GM12878 (cell line): Measurements from ENCODE around the gene PHETA2. TPM values are rescaled to one million over a fixed set of nuclear protein-coding genes. Genes with fewer than 3 reads are reported as not detected.

Experiments used
- ATAC-seq: fragments of 200-7000 bp; cut with Tn5 transposase; 3 replicates; pipeline ENCODE4 v1.9.1; 2020; ENCODE audit warnings: mild to moderate bottlenecking, moderate library complexity
- BruUV-seq: library from RNA; stranded (reverse); fragments of 400-500 nt; replicated peaks from 2 replicates; lab custom pipeline; 2021; lab: Mats Ljungman, UMichigan
- CTCF ChIA-PET: fragments of 300-600 bp; sonication (Branson Sonifier 250); formaldehyde crosslinking; extraction: SDS; loops from one replicate; lab custom pipeline; 2021; ENCODE audit warnings: inconsistent platforms; lab: Yijun Ruan, JAX
- POLR2A ChIA-PET: fragments of 350-600 bp; formaldehyde crosslinking; extraction: SDS; loops from one replicate; lab custom pipeline; 2021; ENCODE audit warnings: inconsistent platforms; lab: Charles Lee
- RAD21 ChIA-PET: fragments of 300-600 bp; sonication (Branson Sonifier 250); formaldehyde crosslinking; loops from one replicate; lab custom pipeline; 2023; ENCODE audit warnings: antibody characterized with exemption; ENCODE audit not compliant: unreplicated experiment; lab: Charles Lee
- SMC1A ChIA-PET: fragments of 300-600 bp; sonication (Branson Sonifier 250); formaldehyde crosslinking; loops from one replicate; lab custom pipeline; 2023; ENCODE audit not compliant: unreplicated experiment, uncharacterized antibody; lab: Charles Lee
- DNase-seq: peaks from one replicate; pipeline ENCODE4 v3.0.0-alpha.2; 2011; ENCODE audit warnings: low read depth, low spot score
- FAIRE-seq: peaks from 3 replicates; lab custom pipeline; 2011; peaks lifted over from hg19 to GRCh38; lab: Jason Lieb, UNC
- H2AFZ ChIP-seq: 2 replicates; pipeline ENCODE4 v1.6.0; 2011; ENCODE audit warnings: low read depth, low read length, control low read depth; ENCODE audit not compliant: control insufficient read depth
- H3K27ac ChIP-seq: 2 replicates; pipeline ENCODE4 v1.5.1; 2011; ENCODE audit warnings: control low read depth; ENCODE audit not compliant: control insufficient read depth, insufficient read depth
- H3K27me3 ChIP-seq, 2 experiments: replicated peaks in 1 of 2; 2 replicates each; pipeline versions ENCODE4 v1.6.0 to v1.6.1; 2011; ENCODE audit warnings: low read length in 1 of 2; ENCODE audit not compliant: control insufficient read depth in 2 of 2, insufficient read depth in 2 of 2
- H3K36me3 ChIP-seq, 2 experiments: 2 replicates each; pipeline ENCODE4 v1.5.1; 2011; ENCODE audit warnings: low read length in 1 of 2; ENCODE audit not compliant: control insufficient read depth in 2 of 2, insufficient read depth in 2 of 2
- H3K4me1 ChIP-seq: 2 replicates; pipeline ENCODE4 v1.6.1; 2011; ENCODE audit warnings: mild to moderate bottlenecking, low read length, moderate library complexity, mixed read lengths; ENCODE audit not compliant: control insufficient read depth, insufficient read depth
- H3K4me2 ChIP-seq: 2 replicates; pipeline ENCODE4 v1.6.0; 2011; ENCODE audit warnings: control low read depth; ENCODE audit not compliant: control insufficient read depth, insufficient read depth
- H3K4me3 ChIP-seq: fragments of 200-600 bp; sonication (generic); 2 replicates; pipeline ENCODE4 v1.5.1; 2016
- H3K79me2 ChIP-seq: 2 replicates; pipeline ENCODE4 v1.6.0; 2011; ENCODE audit warnings: low read length; ENCODE audit not compliant: control insufficient read depth, insufficient read depth
- H3K9ac ChIP-seq: 2 replicates; pipeline ENCODE4 v1.8.0; 2011; ENCODE audit warnings: low read length, control low read depth, mixed read lengths; ENCODE audit not compliant: control insufficient read depth, insufficient read depth
- H3K9me3 ChIP-seq: replicated peaks from 3 replicates; pipeline ENCODE4 v1.5.1; 2011; ENCODE audit warnings: mild to moderate bottlenecking, low read length; ENCODE audit not compliant: control insufficient read depth, insufficient read depth
- H4K20me1 ChIP-seq: 2 replicates; pipeline ENCODE4 v1.6.0; 2011; ENCODE audit not compliant: control insufficient read depth, insufficient read depth
- ATF2 ChIP-seq: IDR thresholded peaks from 2 replicates; pipeline ENCODE4 v1.6.1; 2012; ENCODE audit warnings: low read length, inconsistent platforms
- CEBPB ChIP-seq, 2 experiments: fragments of 150-350 bp in 1 of 2; IDR thresholded peaks; 2 replicates each; pipeline ENCODE4 v1.6.1; 2012 to 2014; ENCODE audit warnings: low read depth in 2 of 2, low read length in 2 of 2, borderline replicate concordance in 1 of 2, inconsistent platforms in 1 of 2
- EZH2 ChIP-seq: IDR thresholded peaks from 2 replicates; pipeline ENCODE4 v1.6.1; 2012; ENCODE audit warnings: low read depth, mild to moderate bottlenecking, control low read depth, inconsistent platforms, low read length, borderline replicate concordance; ENCODE audit not compliant: control insufficient read depth
- GABPA ChIP-seq: IDR thresholded peaks from 2 replicates; pipeline ENCODE4 v1.6.1; 2014; ENCODE audit warnings: antibody characterized with exemption, low read depth, mild to moderate bottlenecking, inconsistent platforms
- NR2C2 ChIP-seq: IDR thresholded peaks from 2 replicates; pipeline ENCODE4 v1.6.1; 2011; ENCODE audit warnings: borderline replicate concordance, low read depth; ENCODE audit not compliant: control insufficient read depth, insufficient read length
- NR2F1 ChIP-seq: fragments of 450-650 bp; conservative IDR thresholded peaks from 2 replicates; pipeline ENCODE4 v1.6.1; 2017; ENCODE audit warnings: mild to moderate bottlenecking
- POLR2AphosphoS2 ChIP-seq: IDR thresholded peaks from 2 replicates; pipeline ENCODE4 v1.6.1; 2011; ENCODE audit warnings: low read depth, mild to moderate bottlenecking, low read length, improper control_type of control experiment, moderate library complexity
- RCOR1 ChIP-seq: conservative IDR thresholded peaks from 2 replicates; pipeline ENCODE4 v1.6.1; 2012; ENCODE audit warnings: low read depth, low read length, improper control_type of control experiment
- SMAD1 ChIP-seq: fragments of 450-650 bp; IDR thresholded peaks from 2 replicates; pipeline ENCODE4 v1.6.1; 2018; ENCODE audit warnings: mild to moderate bottlenecking, low read depth; ENCODE audit not compliant: partially characterized antibody
- SMARCA5 ChIP-seq: fragments of 450-650 bp; IDR thresholded peaks from 2 replicates; pipeline ENCODE4 v1.6.1; 2017; ENCODE audit warnings: mild to moderate bottlenecking
- SRF ChIP-seq, 2 experiments: IDR thresholded peaks; 2 replicates each; pipeline ENCODE4 v1.6.1; 2011; ENCODE audit warnings: low read depth in 2 of 2, low read length in 2 of 2, mild to moderate bottlenecking in 1 of 2, moderate library complexity in 1 of 2
- TAF1 ChIP-seq: IDR thresholded peaks from 2 replicates; pipeline ENCODE4 v1.6.1; 2011; ENCODE audit warnings: mild to moderate bottlenecking, low read depth, low read length, borderline replicate concordance
- TCF7 ChIP-seq: IDR thresholded peaks from 2 replicates; pipeline ENCODE4 v1.6.1; 2014; ENCODE audit warnings: antibody characterized with exemption, borderline replicate concordance
- YBX1 ChIP-seq: fragments of 450-650 bp; IDR thresholded peaks from 2 replicates; pipeline ENCODE4 v1.6.1; 2016; ENCODE audit warnings: antibody characterized with exemption
- ZNF384 ChIP-seq: IDR thresholded peaks from 2 replicates; pipeline ENCODE4 v1.6.1; 2012; ENCODE audit warnings: low read depth, mild to moderate bottlenecking, low read length, improper control_type of control experiment, borderline replicate concordance
- WGBS: methylation state at CpG from one replicate; pipeline ENCODE4 v1.1.6; 2016; ENCODE audit warnings: low lambda C conversion rate; ENCODE audit not compliant: insufficient replicate concordance, insufficient coverage; ENCODE audit errors: missing lambda C conversion rate; 5-methylcytosine and 5-hydroxymethylcytosine counted together
- in situ Hi-C: fragments of 300-500 bp; cut with MboI; formaldehyde crosslinking; loops from 9 replicates; pipeline ENCODE4 v1.14.3; 2018; ENCODE audit warnings: mixed read lengths
- intact Hi-C: fragments of 100-400 bp; cut with micrococcal nuclease; formaldehyde crosslinking; loops from one replicate; pipeline ENCODE4 v1.14.2; 2022; ENCODE audit not compliant: unreplicated experiment
- polyA plus RNA-seq, 11 experiments: library from polyadenylated mRNA; depleted of rRNA in 4 of 11; unstranded in 6 of 11; stranded (reverse) in 5 of 11; fragments of >200 nt; fragmentation: Nextera tagmentation in 4 of 11; fragmentation: Illumina TruSeq in 1 of 11; extraction: Ambion mirVana in 4 of 11; extraction: Trizol in 1 of 11; gene quantifications; 1 replicate in 1 of 11; 2 replicates in 10 of 11; pipeline versions ENCODE4 v1.2.1 to v1.2.3, GENCODE V29; 2011 to 2016; ENCODE audit warnings: inconsistent platforms in 2 of 11, missing spikeins in 2 of 11, low read depth in 1 of 11
- total RNA-seq, 4 experiments: library from RNA; depleted of rRNA in 3 of 4; stranded (reverse); fragments of >200 nt in 3 of 4; fragmentation: Illumina TruSeq in 1 of 4; extraction: Trizol in 1 of 4; gene quantifications; 2 replicates each; pipeline versions ENCODE4 v1.2.1 to v1.2.3, GENCODE V29; 2013 to 2021
- TF ChIP-seq, protein P1 (sequence below): IDR thresholded peaks from 2 replicates; pipeline ENCODE4 v1.6.1; 2011; ENCODE audit warnings: mild to moderate bottlenecking, low read depth, low read length, moderate library complexity; ENCODE audit not compliant: insufficient replicate concordance

Gene PHETA2
- total and polyA plus RNA-seq, 10 of the 15 experiments (the other 5 are each of a cell fraction or from before 2014, with no cell fraction given), result 0.03 to 3.2 (median 1.7) TPM

DNA sequence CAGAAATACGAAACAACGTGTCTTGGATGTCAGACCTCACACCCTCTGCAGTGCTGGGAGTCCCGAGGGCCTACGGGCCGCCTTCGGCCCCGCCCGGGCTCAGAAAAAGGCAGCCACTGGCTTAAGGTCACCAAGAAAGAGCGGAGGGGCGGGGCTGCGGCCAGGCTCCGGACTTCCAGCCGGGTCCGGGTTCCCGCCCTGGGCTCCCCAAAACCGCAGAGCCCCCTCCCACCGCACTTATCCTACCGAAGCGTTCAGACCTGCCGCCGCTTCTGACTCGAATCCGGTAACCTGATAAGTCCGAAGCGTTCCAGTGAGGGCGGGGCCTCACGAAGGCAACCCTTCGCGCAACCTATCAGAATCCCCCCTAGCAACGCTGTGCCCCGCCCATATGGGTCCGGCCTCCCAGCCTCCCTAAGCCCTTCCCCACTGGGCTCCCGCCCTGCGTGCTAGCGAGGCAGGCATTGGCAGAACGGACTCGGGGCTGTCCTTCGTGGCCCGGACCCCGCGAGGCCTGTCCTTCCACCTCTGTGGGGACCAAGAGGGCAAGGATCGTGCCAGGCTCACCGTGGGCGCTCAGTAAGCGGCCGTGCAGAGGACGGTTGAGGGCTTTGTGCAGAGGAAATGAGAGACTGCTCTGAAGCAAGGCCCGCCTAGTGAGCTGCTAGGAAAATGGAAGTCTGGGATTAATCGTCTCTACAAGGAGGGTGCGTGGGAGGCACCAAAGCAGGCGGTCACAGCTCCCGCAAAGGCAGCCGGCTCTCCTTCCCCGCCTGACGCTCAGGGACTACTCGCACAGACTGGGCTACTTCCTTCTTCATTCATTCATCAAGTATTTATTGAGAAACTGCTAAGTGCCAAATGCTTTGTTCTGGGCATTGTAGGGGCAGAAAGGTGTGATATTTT is 3.3 kb upstream of the PHETA2 start, which contains the start of gene NAGA:
NAGA (minus strand) TSS at position 296 of the 906 bp plus-strand sequence. CDS start 515 bp downstream, outside the sequence.
- Histone ChIP-seq H4K20me1 (peaks cover 2% of the 10 kb centered on the region; the same call in 1 of the 2 replicates), H3K36me3 (peaks cover 4 to 11% of the 10 kb centered on the region in 2 experiments; a peak in 3 of 4 replicates), H2AFZ (peak within 1 kb of the TSS; percentile 99), H3K27ac (peak within 1 kb of the TSS; percentile 88), H3K4me3 (peak within 1 kb of the TSS; percentile 83), H3K4me2 (peak within 1 kb of the TSS; percentile 82), H3K27me3 (no peaks in the 10 kb centered on the region), H3K4me1 (peaks cover 19% of the 10 kb centered on the region), H3K79me2 (peaks cover 10% of the 10 kb centered on the region), H3K9me3 (no peaks in the 10 kb centered on the region), H3K9ac (peak within 1 kb of the TSS; percentile 85)
- ATAC-seq (peak; percentile 98), DNase-seq (peak; percentile 91), FAIRE-seq (peak; percentile 97)
- POLR2A ChIA-PET, result interaction anchor here (0.6 to 3.0 kb wide), 8 partner anchors 9 to 371 kb away, joined by 3 to 21 read pairs (median 4); partner anchors contain the start of genes NDUFA6 and SMDT1
- CTCF ChIA-PET, result interaction anchor here (0.6 to 1.9 kb wide), 6 partner anchors 10 to 515 kb away, joined by 3 to 8 read pairs (median 6); partner anchors contain the start of gene NDUFA6
- WGBS, result 2% methylated on average over 56 of the region's 56 CpGs
- in situ Hi-C loops, result no loop called here
- SMC1A ChIA-PET, result interaction anchor here (1.1 to 2.6 kb wide), 6 partner anchors 10 to 130 kb away, joined by 3 to 11 read pairs (median 4); partner anchors contain the start of gene SMDT1
- TSS peak; percentile 96 for BruUV-seq
- RAD21 ChIA-PET, result interaction anchor here (0.7 to 1.6 kb wide), 6 partner anchors 8 to 373 kb away, joined by 3 to 5 read pairs (median 4); no protein-coding TSS in a partner anchor
- intact Hi-C loops, result loop anchor here (5.0 kb wide), 1 partner anchor 103 kb away; the partner anchor contains the start of gene SEPTIN3
- TF ChIP-seq NR2C2, result no peak
- no peak for TF ChIP-seq TCF7
- 0 out of 4 replicates have a peak, but pooled peaks of 1 of the 2 experiments have one; percentile 41 for TF ChIP-seq SRF (IDR thresholded peaks at IDR 0.05; ENCODE audit: low read depth in 2 of 2, low read length in 2 of 2)
- TF ChIP-seq EZH2, result no peak
- TF ChIP-seq YBX1, result no peak
- TF ChIP-seq ZNF384, result no peak
- no peak for TF ChIP-seq CEBPB (IDR thresholded peaks at IDR 0.05; ENCODE audit: borderline replicate concordance in 1 of 2, low read depth in 2 of 2, low read length in 2 of 2)
- TF ChIP-seq RCOR1, result no peak
- TF ChIP-seq SMAD1, result no peak
- peak; percentile 55; the same call in 1 of the 2 replicates for TF ChIP-seq SMARCA5
- TF ChIP-seq, protein P1, sequence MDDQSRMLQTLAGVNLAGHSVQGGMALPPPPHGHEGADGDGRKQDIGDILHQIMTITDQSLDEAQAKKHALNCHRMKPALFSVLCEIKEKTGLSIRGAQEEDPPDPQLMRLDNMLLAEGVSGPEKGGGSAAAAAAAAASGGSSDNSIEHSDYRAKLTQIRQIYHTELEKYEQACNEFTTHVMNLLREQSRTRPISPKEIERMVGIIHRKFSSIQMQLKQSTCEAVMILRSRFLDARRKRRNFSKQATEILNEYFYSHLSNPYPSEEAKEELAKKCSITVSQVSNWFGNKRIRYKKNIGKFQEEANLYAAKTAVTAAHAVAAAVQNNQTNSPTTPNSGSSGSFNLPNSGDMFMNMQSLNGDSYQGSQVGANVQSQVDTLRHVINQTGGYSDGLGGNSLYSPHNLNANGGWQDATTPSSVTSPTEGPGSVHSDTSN, result no peak
- TF ChIP-seq POLR2AphosphoS2, result peak; percentile 62; the same call in 1 of the 2 replicates
- TF ChIP-seq GABPA, result no peak
- peak; percentile 65; the same call in 1 of the 2 replicates for TF ChIP-seq NR2F1
- no peak for TF ChIP-seq ATF2
- TF ChIP-seq TAF1, result no peak; the same call in 1 of the 2 replicates
